T follicular helper cell (primary cell): Measurements from ENCODE around the gene PACRG.
"Not testable (repeated sequence)": the region's sequence is repeated elsewhere in the genome, so short reads cannot be mapped to it uniquely, and the experiment has no call there.

Experiments
- DNase-seq: peaks from one replicate; pipeline ENCODE4 v3.0.0-alpha.2; 2020; ENCODE audit warnings: low read depth

The PACRG gene

DNA sequence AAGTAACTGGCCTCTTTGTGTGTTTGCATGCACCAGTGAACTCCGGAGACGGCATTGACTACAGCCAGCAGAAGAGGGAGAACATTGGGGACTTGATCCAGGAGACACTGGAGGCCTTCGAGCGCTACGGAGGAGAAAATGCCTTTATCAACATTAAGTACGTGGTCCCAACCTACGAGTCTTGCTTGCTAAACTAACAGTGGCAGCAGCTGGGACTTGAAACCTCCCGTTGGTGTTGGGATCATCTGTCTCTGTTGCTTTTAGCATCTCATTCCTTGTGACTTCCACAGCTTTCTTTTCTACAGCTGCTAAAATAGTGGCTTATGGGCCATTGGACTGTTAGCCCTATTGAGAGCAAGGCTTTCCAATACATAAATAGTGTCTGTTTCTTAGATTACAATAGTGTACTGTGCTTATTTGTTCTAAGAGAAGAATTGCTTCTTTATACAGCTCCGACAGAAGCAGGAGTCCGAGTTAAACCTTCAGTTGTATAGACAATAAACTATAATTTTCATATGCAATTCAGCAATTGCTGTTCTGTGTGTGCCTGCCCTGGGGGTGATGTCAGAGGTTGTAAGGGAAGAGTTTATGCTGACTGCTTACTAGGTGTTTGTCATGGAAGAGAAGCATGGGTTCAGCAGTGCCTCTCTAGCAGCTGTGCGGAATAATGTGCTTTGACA is 587.2 kb downstream of the PACRG start:
- no peak for DNase-seq

DNA sequence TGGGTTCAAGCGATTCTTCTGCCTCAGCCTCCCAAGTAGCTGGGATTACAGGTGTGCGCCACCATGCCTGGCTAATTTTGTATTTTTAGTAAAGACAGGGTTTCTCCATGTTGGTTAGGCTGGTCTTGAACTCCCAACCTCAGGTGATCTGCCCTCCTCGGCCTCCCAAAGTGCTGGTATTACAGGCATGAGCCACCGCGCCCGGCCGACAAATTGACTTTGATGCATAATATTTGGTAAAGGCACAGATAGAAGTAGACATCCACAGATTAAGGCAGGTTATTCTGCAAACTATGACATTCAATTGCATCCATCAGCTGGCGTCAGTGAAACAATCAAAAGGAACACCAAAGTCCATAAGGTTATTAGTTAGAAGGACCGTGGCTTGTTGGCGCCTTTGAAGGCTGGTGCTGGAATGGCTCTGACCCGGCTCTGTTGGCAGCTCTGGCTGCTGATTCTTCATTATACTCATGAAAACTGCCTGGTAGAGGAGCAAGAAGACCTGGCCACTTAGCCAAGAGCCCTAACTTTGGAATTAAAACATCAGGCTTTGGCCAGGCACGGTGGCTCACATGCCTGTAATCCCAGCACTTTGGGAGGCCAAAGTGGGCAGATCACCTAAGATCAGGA is 589.2 kb downstream of the PACRG start:
- not testable (repeated sequence) for DNase-seq

DNA sequence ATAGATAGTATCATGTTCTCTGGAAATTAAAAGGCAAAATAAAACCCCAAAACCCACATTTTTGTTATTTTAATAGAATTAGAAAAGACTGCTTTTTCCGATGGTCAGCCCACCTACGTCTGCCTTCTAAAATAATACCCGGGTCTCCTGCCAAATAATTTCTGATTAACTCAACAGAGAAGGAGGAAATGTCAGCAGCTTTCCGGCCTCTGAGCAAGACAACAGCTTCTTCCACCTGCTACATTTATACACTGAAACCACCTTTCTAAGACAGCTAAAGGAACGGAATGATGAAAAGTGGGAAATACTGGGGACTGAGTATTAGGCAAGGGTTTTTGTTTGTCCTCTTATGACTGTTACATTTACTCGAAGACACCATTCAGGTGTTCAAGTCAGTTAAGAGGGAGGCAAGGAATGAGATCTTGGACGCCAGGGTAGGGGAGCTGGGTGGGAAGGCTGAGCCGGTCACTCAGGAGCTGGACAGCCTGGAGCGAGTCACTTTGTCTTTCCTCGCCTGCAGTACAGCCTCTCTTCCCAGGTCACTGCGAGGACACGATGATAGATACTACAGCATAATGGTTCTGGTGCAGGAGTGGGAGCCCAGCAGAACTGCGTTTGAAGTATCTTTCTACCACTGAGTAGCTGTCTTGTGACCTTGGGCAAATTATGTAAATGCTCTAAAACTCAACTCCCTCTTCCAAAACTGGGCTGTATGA is 590.5 kb downstream of the PACRG start:
- no peak for DNase-seq

DNA sequence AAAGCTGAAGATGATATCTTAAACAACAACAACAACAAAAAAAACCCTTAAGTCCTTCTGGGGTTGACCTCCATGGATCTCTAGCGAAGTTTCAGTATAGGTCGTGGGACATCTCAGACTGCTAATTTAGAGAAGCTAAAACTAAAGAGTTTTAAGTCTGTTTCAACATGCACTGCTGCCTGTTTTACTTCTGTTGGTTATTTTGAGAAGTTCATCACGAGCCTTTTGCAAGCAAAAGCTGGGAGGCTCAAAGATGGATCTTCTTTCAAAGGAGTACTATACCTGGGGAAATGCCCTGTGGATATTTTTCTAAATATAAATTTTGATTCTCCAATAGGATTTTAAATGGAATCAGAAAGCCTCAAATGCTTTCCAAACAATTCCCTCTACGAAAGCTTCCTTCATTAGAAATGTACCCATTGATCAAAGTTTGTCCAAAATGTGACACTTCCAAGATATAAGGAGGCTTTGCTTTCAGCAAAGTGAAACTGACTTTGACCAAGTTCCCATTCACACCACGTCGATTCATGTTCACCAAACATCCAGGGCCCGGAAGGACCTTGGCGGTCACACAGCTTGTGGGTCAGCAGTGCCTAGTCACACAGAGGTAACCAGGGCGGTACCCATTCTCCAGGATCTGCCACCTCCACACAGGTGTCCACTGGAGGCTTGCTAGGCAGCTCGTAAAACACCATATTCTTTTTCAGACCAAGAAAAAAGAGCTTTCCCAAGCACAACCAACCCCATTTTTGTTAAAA is 592.0 kb downstream of the PACRG start:
- DNase-seq, result no peak

DNA sequence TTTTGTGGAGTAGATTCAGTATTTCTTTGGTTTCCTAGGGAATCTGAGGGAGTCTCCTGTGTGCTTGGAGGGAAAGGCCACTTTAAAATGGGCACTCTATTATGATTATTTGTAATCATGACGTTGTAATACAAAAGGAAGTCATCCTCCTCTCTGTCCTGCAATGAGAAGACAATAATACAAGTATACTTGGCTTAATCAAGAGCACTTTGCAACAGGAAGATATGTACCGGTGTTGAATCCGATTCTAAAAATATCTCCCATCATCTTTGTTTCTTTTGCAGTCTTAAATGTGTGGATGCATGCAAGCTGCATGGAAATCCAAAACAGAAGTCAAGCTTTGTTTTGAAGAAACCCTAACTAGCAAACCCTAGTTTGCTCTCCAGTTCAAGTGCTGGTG is 592.6 kb downstream of the PACRG start:
- DNase-seq, result no peak

DNA sequence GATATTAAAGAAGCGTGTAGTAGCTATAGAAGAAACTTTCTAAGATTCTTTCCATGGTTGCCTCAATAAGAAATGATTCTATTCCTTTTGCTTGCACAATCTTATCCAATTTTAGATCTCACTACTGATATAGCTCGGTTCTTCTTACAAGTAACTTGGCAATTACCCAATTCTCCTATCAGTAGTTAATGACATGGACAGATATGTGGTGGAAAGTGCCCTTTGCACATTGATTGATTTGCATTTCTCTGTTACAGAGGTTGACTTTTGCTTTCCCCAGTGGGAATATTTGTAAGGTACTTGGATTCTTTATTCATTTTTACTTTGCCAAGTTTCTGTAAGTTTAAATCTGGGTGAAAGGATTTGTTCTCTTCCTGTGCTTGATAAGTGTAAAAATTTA is 593.0 kb downstream of the PACRG start:
- DNase-seq, result no peak

DNA sequence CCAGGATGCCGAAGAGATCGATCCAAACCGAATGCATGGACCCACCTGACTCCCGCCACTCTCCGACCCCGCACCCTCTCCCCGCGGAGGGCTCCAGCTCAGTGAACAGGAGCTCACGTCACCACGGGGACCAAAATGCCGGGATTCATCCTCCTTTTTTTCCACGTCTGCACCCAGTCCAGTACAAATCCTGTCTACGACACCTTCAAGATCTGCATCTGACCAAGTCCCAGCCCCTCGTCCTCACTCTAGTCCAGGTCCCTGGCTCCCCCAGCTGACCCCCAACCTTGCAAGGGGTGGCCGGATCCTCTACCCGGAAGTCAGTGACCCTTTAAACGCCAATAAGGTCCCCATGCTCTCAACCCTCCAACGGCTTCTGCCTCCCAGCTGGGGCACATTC is 593.9 kb downstream of the PACRG start:
- no peak for DNase-seq

DNA sequence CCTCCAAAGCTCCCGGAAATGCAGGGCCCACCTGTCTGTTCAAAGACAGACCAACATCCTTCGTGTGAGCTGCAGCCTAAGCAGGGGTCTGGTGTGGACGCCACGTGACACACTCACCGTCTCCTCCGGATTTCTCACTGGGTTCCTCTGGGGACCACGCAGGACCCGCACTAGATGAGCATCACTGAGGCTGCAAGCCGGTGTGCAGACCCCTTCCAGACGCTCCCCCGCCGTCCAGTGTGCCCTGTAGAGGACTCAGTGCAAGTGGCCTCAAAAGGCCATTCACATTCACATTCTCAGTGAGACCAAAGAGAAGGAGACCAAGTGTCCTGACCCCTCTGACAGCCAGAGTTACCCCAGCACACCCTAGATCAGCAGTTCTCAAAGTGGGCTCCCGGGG is 595.5 kb downstream of the PACRG start:
- no peak for DNase-seq

DNA sequence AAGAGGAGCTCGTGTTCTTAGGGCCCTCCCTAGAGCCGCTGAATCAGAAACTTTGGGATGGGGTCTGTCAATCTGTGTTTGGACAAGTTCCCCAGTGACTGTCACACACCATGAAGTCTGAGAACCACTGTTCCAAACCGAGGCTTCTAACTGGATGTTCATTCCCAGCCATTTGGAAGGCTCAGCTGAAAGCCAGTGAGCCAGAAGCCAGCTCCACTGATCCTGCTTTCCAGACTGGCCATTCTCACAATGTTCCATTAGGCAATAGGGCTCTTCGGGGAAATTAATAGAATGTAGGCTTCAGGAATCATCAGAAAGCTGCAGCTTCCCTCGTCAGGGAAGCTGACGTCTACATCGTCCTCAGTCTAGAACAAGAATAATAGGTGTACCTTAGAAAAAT is 595.9 kb downstream of the PACRG start:
- DNase-seq, result no peak

DNA sequence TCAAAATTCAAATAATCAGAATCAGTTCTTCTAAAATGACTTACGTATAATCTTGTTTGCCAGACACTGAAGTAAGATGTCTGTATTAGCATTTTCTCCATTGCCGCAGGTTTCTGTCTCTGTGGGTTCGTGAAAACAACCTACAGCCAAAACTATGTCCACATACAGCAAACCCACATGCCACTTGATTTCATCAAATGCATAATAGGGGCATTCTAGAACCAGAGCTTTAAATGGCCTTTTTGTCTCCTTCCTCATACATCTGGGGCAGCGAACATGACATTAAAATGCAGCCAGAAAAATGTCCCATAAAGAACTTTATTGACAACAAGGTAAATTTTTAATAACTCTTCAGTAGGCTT is 596.5 kb downstream of the PACRG start:
- DNase-seq, result no peak

DNA sequence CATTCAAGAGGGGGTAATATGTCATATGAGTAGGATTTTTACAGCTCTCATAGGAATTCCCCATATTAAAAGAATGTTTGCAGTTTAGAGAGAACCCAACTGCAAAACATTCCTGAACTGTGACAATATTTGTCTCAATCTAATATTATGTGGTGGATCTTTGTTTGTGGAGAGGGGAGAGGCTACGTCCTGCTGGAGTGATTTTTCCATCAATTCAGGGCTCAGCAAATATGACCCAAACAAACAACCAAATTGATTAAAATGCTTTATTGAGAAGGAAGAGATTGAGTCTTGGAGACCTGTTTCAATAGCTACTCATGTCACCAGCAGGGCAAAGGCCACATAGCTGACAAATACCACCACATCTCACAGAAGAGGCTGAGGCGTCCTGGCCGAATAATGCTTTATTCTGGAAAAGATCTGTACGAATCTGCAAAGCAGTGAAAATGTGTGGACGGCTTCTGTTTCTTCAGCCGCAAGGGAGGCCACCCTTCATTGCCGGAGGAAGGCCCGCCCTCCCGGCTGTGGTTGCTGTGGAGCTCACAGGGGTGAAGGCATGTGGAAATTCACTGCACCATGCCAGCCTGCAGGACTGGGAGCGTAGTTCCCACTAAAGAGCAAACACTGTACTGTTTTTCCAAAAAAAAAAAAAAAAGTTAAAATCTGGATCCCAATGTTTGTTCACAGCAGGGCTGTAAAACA is 597.1 kb downstream of the PACRG start:
- DNase-seq, result no peak

DNA sequence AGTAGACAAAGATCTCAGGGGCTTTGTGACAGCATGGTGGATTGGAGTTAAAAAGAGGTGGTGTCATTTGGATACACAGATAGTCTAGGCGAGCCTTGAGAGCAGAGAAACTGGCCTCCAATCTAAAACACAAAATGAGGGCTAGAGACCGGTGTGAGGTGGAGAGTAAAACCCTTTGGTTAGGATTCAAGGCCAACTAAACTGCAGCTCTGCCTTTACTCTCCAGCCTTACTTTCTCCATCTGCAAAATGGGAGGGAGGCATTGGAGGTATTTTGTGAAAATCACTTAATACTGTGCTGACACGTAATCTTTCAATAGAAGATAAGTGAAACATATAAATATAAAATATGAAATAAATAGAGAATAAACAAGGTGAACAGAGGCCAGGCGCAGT is 597.6 kb downstream of the PACRG start:
- no peak for DNase-seq

DNA sequence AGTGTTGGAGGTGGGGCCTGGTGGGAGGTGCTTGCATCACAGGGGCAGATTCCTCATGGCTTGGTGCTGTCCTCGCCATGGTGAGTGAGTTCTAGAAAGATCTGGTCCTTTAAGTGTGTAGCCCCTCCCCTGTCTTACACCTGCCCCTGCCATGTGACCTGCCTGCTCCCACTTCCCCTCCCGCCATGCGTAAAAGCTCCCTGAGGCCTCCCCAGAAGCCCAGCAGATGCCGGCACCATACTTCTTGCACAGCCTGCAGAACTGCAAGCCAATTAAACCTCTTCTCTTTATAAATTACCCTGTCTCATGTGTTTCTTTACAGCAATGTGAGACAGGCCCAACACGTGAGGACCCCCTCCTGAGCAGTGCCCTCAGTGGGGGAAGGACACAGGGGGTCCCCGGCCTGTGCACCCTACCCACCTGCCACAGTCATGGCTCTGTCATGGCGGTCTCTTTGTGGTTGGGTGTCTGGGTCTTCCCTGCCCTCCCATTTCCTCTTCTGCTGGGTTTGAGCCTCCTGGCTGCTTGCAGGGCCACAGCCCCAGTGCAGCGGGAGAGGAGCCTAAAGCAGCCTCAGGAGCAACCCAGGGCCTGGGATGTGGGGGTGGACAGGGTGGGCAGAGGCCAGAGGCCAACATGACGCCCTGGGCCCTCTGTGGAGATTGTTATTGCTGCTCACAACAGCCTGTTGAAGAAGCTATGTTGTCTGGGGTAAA is 599.5 kb downstream of the PACRG start:
- no peak for DNase-seq

DNA sequence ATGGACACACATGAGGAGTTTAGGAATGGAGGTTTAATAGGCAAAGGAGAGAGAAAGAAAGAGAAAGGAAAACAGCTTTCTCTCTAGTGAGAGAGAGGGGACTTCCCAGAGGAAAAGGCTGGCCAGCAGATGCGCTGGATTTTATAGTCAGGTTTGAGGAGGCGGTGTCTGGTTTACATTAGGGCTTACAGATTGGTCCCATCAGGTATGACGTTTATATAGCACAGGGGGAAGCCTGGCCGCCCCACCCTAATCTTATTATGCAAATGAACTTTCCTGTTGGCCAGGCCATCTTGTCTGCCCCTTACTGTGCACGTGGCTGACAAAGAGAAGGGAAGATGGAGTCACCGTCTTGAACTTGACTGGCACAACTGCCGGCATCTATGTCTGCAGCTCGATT is 600.1 kb downstream of the PACRG start:
- no peak for DNase-seq

DNA sequence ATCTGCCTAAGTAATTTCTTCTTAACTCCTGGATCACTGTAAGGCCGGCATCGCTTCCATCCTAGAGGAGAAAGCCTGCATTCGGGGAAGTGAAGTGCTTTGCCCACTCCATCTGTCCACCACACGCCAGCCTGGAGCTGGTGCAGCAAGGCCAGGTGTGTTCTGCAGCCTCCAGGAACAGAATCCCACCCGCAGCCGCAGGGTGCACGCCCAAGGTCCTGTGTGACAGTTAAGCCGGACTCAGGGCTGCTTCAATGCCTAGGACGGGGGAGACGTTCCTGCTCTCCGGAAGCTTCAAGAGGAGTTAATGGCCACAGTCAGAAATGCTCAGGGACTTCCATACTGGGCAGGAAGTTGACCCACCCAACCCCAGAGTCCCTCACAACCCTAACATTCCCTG is 600.6 kb downstream of the PACRG start:
- DNase-seq, result no peak

DNA sequence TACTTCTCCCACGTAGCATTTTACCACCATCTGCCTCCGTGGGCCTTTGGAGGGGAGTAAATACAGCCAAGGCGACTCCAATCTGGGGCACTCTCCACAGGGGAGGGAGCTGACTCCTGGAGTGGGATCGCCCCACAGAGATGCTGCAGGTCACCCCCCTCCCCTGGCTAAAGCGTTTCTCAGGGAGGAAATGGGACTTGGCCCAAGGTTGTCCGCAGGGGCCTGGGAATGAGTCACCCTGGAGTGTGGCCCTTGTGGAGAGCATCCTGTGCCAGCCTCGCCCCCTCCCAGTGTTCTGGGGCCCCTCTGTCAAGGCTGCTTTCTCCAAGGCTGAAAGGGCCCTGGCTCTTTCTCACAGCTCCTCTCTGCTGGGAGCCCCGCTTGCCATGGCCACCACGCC is 602.2 kb downstream of the PACRG start:
- no peak for DNase-seq

DNA sequence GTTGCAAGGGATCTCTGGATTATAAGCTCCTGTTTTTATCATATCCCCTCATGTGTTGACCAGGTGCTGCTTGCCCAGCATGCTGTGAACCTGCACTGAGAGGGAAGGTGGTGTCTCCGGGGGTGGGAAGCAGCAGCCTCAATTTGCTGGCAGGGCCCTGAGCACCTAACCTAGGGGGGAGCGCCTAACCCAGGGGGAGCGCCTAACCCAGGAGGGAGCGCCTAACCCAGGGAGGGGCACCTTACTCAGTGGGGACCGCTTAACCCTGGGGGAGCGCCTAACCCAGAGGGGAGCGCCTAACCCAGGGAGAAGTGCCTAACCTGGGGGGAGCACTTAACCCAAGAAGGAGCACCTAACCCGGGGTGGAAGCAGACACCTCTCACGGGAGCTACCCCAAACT is 603.5 kb downstream of the PACRG start:
- no peak for DNase-seq

DNA sequence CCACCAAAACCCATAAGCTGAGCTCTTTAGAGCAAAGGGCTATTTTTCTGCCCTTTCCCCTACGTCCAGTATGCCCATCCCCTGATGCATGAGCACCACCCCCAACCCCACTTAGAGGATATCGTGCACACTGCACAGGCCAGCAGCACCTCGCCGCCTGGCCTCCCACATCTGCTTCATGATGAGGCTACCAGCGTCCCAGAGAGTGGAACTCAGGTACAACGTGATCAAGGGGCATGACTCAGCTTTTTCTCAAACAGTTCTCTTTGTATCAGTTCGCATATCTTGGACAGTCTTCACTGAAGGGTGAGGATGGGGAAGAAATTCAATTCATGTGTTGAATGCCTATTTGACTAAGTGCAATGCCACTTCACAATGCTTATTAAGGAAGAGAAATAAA is 604.8 kb downstream of the PACRG start:
- DNase-seq, result no peak

DNA sequence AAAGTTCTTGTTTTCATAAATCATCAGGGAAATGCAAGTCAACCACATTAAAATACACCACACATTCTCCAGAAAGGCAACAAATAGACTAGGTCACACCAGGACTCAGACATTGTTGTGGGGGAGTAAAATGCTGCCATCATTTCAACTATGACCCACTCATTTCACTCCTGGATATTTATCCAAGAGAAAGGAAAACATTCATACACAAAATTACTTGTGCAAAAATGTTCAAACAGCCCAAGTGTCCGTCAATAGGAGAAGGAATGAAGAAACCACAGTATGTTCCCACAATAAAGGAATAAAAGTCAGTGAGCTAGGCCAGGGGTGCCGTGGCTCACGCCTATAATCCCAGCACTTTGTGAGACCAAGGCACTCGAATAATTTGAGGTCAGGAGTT is 605.3 kb downstream of the PACRG start:
- no peak for DNase-seq

DNA sequence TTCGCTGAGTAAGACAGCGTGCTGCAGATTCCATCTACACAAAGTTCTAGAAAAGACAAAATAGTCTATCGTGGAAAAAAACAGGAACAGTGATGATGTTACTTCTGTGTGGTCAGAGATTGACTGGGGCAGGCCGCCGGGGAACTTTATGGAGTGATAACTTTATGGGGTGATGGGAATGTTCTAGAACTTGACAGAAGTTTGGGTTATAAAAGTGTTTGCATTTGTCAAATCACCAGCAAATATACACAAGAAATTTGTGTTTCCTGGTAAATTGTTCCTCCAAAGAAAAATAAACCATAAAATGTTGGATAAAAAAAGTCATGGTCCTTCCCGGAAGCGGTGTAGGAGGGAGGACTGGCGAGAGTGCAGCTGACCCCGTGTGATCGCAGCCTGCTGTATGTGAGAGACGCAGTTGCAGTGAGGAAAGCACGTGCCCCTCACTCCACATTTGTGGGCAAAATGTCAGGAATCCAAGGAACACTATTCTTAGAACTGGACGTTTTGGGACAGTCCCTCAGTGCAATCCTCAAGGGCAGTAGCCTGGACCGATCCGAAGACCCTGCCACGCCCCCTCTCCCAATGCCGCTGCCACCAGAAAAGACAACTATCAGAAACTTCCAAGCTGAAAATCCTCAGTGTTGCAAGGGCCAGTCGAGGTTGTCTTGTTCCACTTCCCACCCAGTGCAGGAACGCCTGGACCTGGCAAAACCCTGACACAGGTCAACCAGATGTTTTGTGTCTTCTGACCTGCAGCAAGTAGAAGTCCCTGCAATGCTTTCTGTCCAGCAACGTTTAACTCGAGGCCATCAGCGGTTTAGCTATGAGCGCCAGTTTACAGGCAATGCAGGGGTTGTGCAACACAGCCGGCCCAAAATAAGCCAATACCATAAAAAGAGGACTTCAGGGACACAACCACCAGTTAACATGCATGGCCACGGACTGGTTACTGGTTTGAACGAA is 606.2 kb downstream of the PACRG start:
- no peak for DNase-seq
